GM12878 (cell line): Measurements from ENCODE around the gene GPATCH3. TPM values are rescaled to one million over a fixed set of nuclear protein-coding genes. Genes with fewer than 3 reads are reported as not detected.

Experiments used
- ATAC-seq: fragments of 200-7000 bp; cut with Tn5 transposase; 3 replicates; pipeline ENCODE4 v1.9.1; 2020; ENCODE audit warnings: mild to moderate bottlenecking, moderate library complexity
- BruUV-seq: library from RNA; stranded (reverse); fragments of 400-500 nt; replicated peaks from 2 replicates; lab custom pipeline; 2021; lab: Mats Ljungman, UMichigan
- CTCF ChIA-PET: fragments of 300-600 bp; sonication (Branson Sonifier 250); formaldehyde crosslinking; extraction: SDS; loops from one replicate; lab custom pipeline; 2021; ENCODE audit warnings: inconsistent platforms; lab: Yijun Ruan, JAX
- POLR2A ChIA-PET: fragments of 350-600 bp; formaldehyde crosslinking; extraction: SDS; loops from one replicate; lab custom pipeline; 2021; ENCODE audit warnings: inconsistent platforms; lab: Charles Lee
- RAD21 ChIA-PET: fragments of 300-600 bp; sonication (Branson Sonifier 250); formaldehyde crosslinking; loops from one replicate; lab custom pipeline; 2023; ENCODE audit warnings: antibody characterized with exemption; ENCODE audit not compliant: unreplicated experiment; lab: Charles Lee
- SMC1A ChIA-PET: fragments of 300-600 bp; sonication (Branson Sonifier 250); formaldehyde crosslinking; loops from one replicate; lab custom pipeline; 2023; ENCODE audit not compliant: unreplicated experiment, uncharacterized antibody; lab: Charles Lee
- DNase-seq: peaks from one replicate; pipeline ENCODE4 v3.0.0-alpha.2; 2011; ENCODE audit warnings: low read depth, low spot score
- FAIRE-seq: peaks from 3 replicates; lab custom pipeline; 2011; peaks lifted over from hg19 to GRCh38; lab: Jason Lieb, UNC
- H2AFZ ChIP-seq: 2 replicates; pipeline ENCODE4 v1.6.0; 2011; ENCODE audit warnings: low read depth, low read length, control low read depth; ENCODE audit not compliant: control insufficient read depth
- H3K27ac ChIP-seq: 2 replicates; pipeline ENCODE4 v1.5.1; 2011; ENCODE audit warnings: control low read depth; ENCODE audit not compliant: control insufficient read depth, insufficient read depth
- H3K27me3 ChIP-seq, 2 experiments: replicated peaks in 1 of 2; 2 replicates each; pipeline versions ENCODE4 v1.6.0 to v1.6.1; 2011; ENCODE audit warnings: low read length in 1 of 2; ENCODE audit not compliant: control insufficient read depth in 2 of 2, insufficient read depth in 2 of 2
- H3K36me3 ChIP-seq, 2 experiments: 2 replicates each; pipeline ENCODE4 v1.5.1; 2011; ENCODE audit warnings: low read length in 1 of 2; ENCODE audit not compliant: control insufficient read depth in 2 of 2, insufficient read depth in 2 of 2
- H3K4me1 ChIP-seq: 2 replicates; pipeline ENCODE4 v1.6.1; 2011; ENCODE audit warnings: mild to moderate bottlenecking, low read length, moderate library complexity, mixed read lengths; ENCODE audit not compliant: control insufficient read depth, insufficient read depth
- H3K4me2 ChIP-seq: 2 replicates; pipeline ENCODE4 v1.6.0; 2011; ENCODE audit warnings: control low read depth; ENCODE audit not compliant: control insufficient read depth, insufficient read depth
- H3K4me3 ChIP-seq: fragments of 200-600 bp; sonication (generic); 2 replicates; pipeline ENCODE4 v1.5.1; 2016
- H3K79me2 ChIP-seq: 2 replicates; pipeline ENCODE4 v1.6.0; 2011; ENCODE audit warnings: low read length; ENCODE audit not compliant: control insufficient read depth, insufficient read depth
- H3K9ac ChIP-seq: 2 replicates; pipeline ENCODE4 v1.8.0; 2011; ENCODE audit warnings: low read length, control low read depth, mixed read lengths; ENCODE audit not compliant: control insufficient read depth, insufficient read depth
- H3K9me3 ChIP-seq: replicated peaks from 3 replicates; pipeline ENCODE4 v1.5.1; 2011; ENCODE audit warnings: mild to moderate bottlenecking, low read length; ENCODE audit not compliant: control insufficient read depth, insufficient read depth
- H4K20me1 ChIP-seq: 2 replicates; pipeline ENCODE4 v1.6.0; 2011; ENCODE audit not compliant: control insufficient read depth, insufficient read depth
- IRF4 ChIP-seq: IDR thresholded peaks from 2 replicates; pipeline ENCODE4 v1.6.1; 2011; ENCODE audit warnings: low read depth, low read length
- WGBS: methylation state at CpG from one replicate; pipeline ENCODE4 v1.1.6; 2016; ENCODE audit warnings: low lambda C conversion rate; ENCODE audit not compliant: insufficient replicate concordance, insufficient coverage; ENCODE audit errors: missing lambda C conversion rate; 5-methylcytosine and 5-hydroxymethylcytosine counted together
- in situ Hi-C: fragments of 300-500 bp; cut with MboI; formaldehyde crosslinking; loops from 9 replicates; pipeline ENCODE4 v1.14.3; 2018; ENCODE audit warnings: mixed read lengths
- intact Hi-C: fragments of 100-400 bp; cut with micrococcal nuclease; formaldehyde crosslinking; loops from one replicate; pipeline ENCODE4 v1.14.2; 2022; ENCODE audit not compliant: unreplicated experiment
- polyA plus RNA-seq, 11 experiments: library from polyadenylated mRNA; depleted of rRNA in 4 of 11; unstranded in 6 of 11; stranded (reverse) in 5 of 11; fragments of >200 nt; fragmentation: Nextera tagmentation in 4 of 11; fragmentation: Illumina TruSeq in 1 of 11; extraction: Ambion mirVana in 4 of 11; extraction: Trizol in 1 of 11; gene quantifications; 1 replicate in 1 of 11; 2 replicates in 10 of 11; pipeline versions ENCODE4 v1.2.1 to v1.2.3, GENCODE V29; 2011 to 2016; ENCODE audit warnings: inconsistent platforms in 2 of 11, missing spikeins in 2 of 11, low read depth in 1 of 11
- total RNA-seq, 4 experiments: library from RNA; depleted of rRNA in 3 of 4; stranded (reverse); fragments of >200 nt in 3 of 4; fragmentation: Illumina TruSeq in 1 of 4; extraction: Trizol in 1 of 4; gene quantifications; 2 replicates each; pipeline versions ENCODE4 v1.2.1 to v1.2.3, GENCODE V29; 2013 to 2021
- TF ChIP-seq, protein P1 (sequence below): fragments of 450-650 bp; IDR thresholded peaks from 2 replicates; pipeline ENCODE4 v1.6.1; 2018; ENCODE audit warnings: borderline replicate concordance, mild to moderate bottlenecking; ENCODE audit not compliant: partially characterized antibody
- TF ChIP-seq, protein P2 (sequence below): IDR thresholded peaks from 2 replicates; pipeline ENCODE4 v1.6.1; 2011; ENCODE audit warnings: mild to moderate bottlenecking, low read depth, low read length, moderate library complexity; ENCODE audit not compliant: insufficient replicate concordance

The GPATCH3 gene
- total and polyA plus RNA-seq, 10 of the 15 experiments (the other 5 are each of a cell fraction or from before 2014, with no cell fraction given) = 0.56 to 13.4 (median 8.7) TPM

DNA sequence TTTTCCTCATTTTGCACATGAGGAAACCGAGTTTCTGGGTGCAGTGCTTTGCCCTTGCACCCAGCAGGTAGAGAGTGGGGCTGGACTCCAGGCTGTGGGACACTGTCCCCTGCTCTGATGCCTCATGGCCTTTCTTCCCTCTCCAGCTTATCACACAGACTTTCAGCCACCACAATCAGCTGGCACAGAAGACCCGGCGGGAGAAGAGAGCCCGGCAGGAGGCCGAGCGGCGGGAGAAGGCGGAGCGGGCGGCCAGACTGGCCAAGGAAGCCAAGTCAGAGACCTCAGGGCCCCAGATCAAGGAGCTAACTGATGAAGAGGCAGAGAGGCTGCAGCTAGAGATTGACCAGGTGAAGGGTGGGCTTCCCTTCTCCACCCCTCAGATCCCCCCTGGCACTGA lies 41.0 kb upstream of the GPATCH3 start:
- Histone ChIP-seq H3K27ac (no peak overlapping the region), H3K4me2 (no peak overlapping the region), H4K20me1 (no peaks in the 10 kb centered on the region; the same call in 1 of the 2 replicates), H2AFZ (no peak overlapping the region), H3K4me1 (no peaks in the 10 kb centered on the region), H3K27me3 (no peaks in the 10 kb centered on the region), H3K9ac (no peak overlapping the region), H3K79me2 (peaks cover 2% of the 10 kb centered on the region), H3K36me3 (peaks cover 20 to 30% of the 10 kb centered on the region in 2 experiments), H3K9me3 (no peaks in the 10 kb centered on the region), H3K4me3 (no peak overlapping the region)
- TF ChIP-seq IRF4 = no peak
- TF ChIP-seq, protein P1, sequence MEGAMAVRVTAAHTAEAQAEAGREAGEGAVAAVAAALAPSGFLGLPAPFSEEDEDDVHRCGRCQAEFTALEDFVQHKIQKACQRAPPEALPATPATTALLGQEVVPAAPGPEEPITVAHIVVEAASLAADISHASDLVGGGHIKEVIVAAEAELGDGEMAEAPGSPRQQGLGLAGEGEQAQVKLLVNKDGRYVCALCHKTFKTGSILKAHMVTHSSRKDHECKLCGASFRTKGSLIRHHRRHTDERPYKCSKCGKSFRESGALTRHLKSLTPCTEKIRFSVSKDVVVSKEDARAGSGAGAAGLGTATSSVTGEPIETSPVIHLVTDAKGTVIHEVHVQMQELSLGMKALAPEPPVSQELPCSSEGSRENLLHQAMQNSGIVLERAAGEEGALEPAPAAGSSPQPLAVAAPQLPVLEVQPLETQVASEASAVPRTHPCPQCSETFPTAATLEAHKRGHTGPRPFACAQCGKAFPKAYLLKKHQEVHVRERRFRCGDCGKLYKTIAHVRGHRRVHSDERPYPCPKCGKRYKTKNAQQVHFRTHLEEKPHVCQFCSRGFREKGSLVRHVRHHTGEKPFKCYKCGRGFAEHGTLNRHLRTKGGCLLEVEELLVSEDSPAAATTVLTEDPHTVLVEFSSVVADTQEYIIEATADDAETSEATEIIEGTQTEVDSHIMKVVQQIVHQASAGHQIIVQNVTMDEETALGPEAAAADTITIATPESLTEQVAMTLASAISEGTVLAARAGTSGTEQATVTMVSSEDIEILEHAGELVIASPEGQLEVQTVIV = no peak
- TF ChIP-seq, protein P2, sequence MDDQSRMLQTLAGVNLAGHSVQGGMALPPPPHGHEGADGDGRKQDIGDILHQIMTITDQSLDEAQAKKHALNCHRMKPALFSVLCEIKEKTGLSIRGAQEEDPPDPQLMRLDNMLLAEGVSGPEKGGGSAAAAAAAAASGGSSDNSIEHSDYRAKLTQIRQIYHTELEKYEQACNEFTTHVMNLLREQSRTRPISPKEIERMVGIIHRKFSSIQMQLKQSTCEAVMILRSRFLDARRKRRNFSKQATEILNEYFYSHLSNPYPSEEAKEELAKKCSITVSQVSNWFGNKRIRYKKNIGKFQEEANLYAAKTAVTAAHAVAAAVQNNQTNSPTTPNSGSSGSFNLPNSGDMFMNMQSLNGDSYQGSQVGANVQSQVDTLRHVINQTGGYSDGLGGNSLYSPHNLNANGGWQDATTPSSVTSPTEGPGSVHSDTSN = no peak
- intact Hi-C loops (no loop called here), in situ Hi-C loops (no loop called here)
- ChIA-PET POLR2A (no interaction called here), SMC1A (no interaction called here), CTCF (no interaction called here), RAD21 (no interaction called here)
- ATAC-seq (no peak), FAIRE-seq (no peak), DNase-seq (no peak)
- BruUV-seq = no TSS peak
- WGBS = 97% methylated on average over 10 of the region's 10 CpGs
